ENCODE data around the gene TNP2.

Gene TNP2

DNA sequence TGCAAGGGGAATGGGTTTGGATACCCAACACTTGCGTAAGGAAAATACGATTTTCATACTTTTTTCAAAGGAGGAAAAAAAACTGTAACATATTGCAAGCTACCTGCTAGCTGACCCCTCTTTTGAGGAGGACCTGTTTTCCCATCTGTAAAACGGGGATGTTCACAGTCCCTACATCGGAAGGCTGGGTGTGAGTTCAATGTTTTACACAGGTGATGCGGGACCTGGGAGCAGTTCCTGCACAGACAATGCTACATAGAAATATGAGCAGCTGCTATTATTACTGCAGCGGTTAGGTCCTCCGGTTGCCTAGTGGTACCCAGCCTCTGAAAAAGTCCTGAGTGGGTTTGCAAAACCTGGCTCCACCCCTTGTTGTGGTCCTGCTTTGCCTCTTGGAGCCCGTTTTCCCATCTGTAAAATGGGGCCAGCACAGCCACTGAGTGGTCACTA, 16.6 kb downstream of the TNP2 start:
- H3K4me1 ChIP-seq (ENCODE audit: insufficient read depth, low read length): peaks cover 39% of the 10 kb centered on the region
- H3K27ac ChIP-seq (ENCODE audit: low read length): peak overlapping the region; percentile 91
- peak overlapping the region; percentile 93 for H3K4me2 ChIP-seq (ENCODE audit: insufficient read depth, low read length)
- no peaks in the 10 kb centered on the region for H3K9me3 ChIP-seq (ENCODE audit: insufficient read depth, low read length, severe bottlenecking)
- peak overlapping the region; percentile 92 for H3K9ac ChIP-seq (ENCODE audit: low read depth, low read length)
- no peak overlapping the region for H2AFZ ChIP-seq (ENCODE audit: low read depth, low read length)
- H3K4me3 ChIP-seq (ENCODE audit: low read depth in 1 of 2, low read length in 2 of 2): peak overlapping the region; percentile 65 to 95; a peak in 3 of 4 replicates
- H4K20me1 ChIP-seq (ENCODE audit: insufficient read depth, low read length): peaks cover 51% of the 10 kb centered on the region
- peaks cover 69% of the 10 kb centered on the region for H3K36me3 ChIP-seq (ENCODE audit: insufficient read depth, low read length)
- H3K79me2 ChIP-seq (ENCODE audit: insufficient read depth, low read length): peaks cover 70% of the 10 kb centered on the region
- TF ChIP-seq EZH2 (IDR thresholded peaks at IDR 0.05; ENCODE audit: borderline replicate concordance, low read depth, low read length, severe bottlenecking) (no peak), CTCF (IDR thresholded peaks at IDR 0.05; ENCODE audit: borderline replicate concordance, extremely low read depth, low read length, poor library complexity, severe bottlenecking) (no peak)
- DNase-seq: peak; percentile 45
- no peaks in the 10 kb centered on the region for H3K27me3 ChIP-seq (ENCODE audit: insufficient read depth, low read length, poor library complexity)
- no peak for ATAC-seq (ENCODE audit: insufficient read depth, low read depth)

DNA sequence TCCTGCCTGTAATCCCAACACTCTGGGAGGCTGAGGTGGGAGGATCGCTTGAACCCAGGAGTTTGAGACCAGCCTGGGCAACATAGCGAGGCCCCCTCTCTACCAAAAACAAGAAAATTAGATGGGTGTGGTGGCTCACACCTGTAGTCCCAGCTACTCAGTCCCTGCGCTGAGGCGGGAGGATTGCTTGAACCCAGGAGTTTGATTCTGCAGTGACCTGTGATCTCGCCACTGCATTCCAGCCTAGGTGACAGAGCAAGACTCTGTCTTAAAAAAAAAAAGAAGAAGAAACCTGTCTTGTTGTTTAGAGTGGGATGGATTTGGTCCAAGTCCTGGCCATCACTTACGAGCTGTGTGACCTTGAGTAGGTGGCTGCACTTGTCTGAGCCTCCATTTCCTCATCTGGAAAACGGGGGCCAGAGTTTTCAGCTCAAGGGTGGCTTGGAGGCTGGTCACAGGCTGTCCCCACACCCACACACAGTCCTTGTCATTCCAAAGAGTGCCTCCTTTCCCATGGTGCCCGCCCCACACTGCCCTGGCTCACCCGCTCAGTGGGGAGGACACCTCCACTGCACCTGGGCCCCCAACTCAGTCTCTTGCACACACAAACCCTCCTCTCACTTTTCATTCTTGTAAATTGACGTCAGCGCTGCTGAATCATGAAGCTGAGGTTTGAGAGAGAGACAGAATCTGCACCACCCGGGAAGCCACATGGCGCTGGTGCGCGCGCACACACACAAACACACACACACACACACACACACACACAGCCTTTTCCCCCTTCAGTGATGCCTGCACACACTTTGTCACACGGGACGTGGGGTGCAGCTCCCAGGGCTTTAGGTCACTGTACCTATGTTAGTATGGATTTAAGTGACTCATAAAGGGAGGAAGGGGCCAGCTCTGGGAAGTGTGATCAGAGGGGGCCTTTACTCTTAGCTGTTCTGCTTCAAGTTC, 17.3 kb downstream of the TNP2 start:
- TF ChIP-seq EZH2 (IDR thresholded peaks at IDR 0.05; ENCODE audit: borderline replicate concordance, low read depth, low read length, severe bottlenecking): no peak
- TF ChIP-seq CTCF (IDR thresholded peaks at IDR 0.05; ENCODE audit: borderline replicate concordance, extremely low read depth, low read length, poor library complexity, severe bottlenecking): no peak
- Histone ChIP-seq H3K4me1 (ENCODE audit: insufficient read depth, low read length) (peaks cover 32% of the 10 kb centered on the region), H2AFZ (ENCODE audit: low read depth, low read length) (no peak overlapping the region), H3K4me3 (ENCODE audit: low read depth in 1 of 2, low read length in 2 of 2) (peak overlapping the region; percentile 65 to 95; a peak in 3 of 4 replicates), H3K4me2 (ENCODE audit: insufficient read depth, low read length) (peak overlapping the region; percentile 93), H3K27ac (ENCODE audit: low read length) (peak overlapping the region; percentile 91), H3K36me3 (ENCODE audit: insufficient read depth, low read length) (peaks cover 69% of the 10 kb centered on the region), H3K9me3 (ENCODE audit: insufficient read depth, low read length, severe bottlenecking) (no peaks in the 10 kb centered on the region), H3K79me2 (ENCODE audit: insufficient read depth, low read length) (peaks cover 63% of the 10 kb centered on the region), H4K20me1 (ENCODE audit: insufficient read depth, low read length) (peaks cover 49% of the 10 kb centered on the region), H3K27me3 (ENCODE audit: insufficient read depth, low read length, poor library complexity) (no peaks in the 10 kb centered on the region), H3K9ac (ENCODE audit: low read depth, low read length) (peak overlapping the region; percentile 92)
- ATAC-seq (ENCODE audit: insufficient read depth, low read depth) (peak; percentile 12), DNase-seq (peak; percentile 79)

- Histone ChIP-seq H3K4me3 (ENCODE audit: low read depth in 1 of 2, low read length in 2 of 2) (no peak overlapping the region), H3K4me2 (ENCODE audit: insufficient read depth, low read length) (peak overlapping the region; percentile 93), H4K20me1 (ENCODE audit: insufficient read depth, low read length) (peaks cover 49% of the 10 kb centered on the region), H3K4me1 (ENCODE audit: insufficient read depth, low read length) (peaks cover 36% of the 10 kb centered on the region), H3K27ac (ENCODE audit: low read length) (peak overlapping the region; percentile 91), H3K9me3 (ENCODE audit: insufficient read depth, low read length, severe bottlenecking) (no peaks in the 10 kb centered on the region), H2AFZ (ENCODE audit: low read depth, low read length) (no peak overlapping the region), H3K36me3 (ENCODE audit: insufficient read depth, low read length) (peaks cover 69% of the 10 kb centered on the region), H3K27me3 (ENCODE audit: insufficient read depth, low read length, poor library complexity) (no peaks in the 10 kb centered on the region), H3K9ac (ENCODE audit: low read depth, low read length) (peak overlapping the region; percentile 92; the same call in 1 of the 2 replicates), H3K79me2 (ENCODE audit: insufficient read depth, low read length) (peaks cover 56% of the 10 kb centered on the region)
- TF ChIP-seq CTCF (IDR thresholded peaks at IDR 0.05; ENCODE audit: borderline replicate concordance, extremely low read depth, low read length, poor library complexity, severe bottlenecking) (no peak), EZH2 (IDR thresholded peaks at IDR 0.05; ENCODE audit: borderline replicate concordance, low read depth, low read length, severe bottlenecking) (no peak)
- peak; percentile 43 for DNase-seq
- ATAC-seq (ENCODE audit: insufficient read depth, low read depth): peak; percentile 1; the same call in 2 of the 3 replicates
Observed at GRCh38 chr16:11250786-11251524, 18.2 kb downstream of the TNP2 start.
